DMS114 treated with DMSO at 0.1 percent for 48 hours (cell line): Measurements from ENCODE around the gene MYO1E.

Experiments used
- DNase-seq: peaks from one replicate; lab custom pipeline; 2025; ENCODE audit not compliant: unreplicated experiment; lab: John Stamatoyannopoulos, UW

Gene MYO1E

DNA sequence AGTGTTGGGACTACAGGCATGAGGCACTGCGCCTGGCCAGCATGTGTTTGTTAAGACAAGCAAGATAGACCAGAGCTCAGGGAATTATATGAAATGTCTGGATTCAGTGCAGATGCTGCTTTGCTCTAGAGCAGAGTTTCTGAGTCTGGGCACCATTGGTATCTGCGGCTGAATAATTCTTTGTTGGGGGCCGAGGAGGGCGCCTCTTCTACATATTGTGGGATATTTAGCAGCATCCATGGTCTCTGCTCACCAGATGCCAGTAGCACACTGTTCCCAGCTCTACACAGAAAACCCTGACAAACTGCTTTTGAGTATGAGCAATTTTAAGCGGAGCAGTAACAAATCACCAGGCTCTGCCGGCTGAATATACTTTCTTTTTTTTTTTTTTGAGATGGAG lies 169.7 kb downstream of the MYO1E start:
- DNase-seq = no peak

DNA sequence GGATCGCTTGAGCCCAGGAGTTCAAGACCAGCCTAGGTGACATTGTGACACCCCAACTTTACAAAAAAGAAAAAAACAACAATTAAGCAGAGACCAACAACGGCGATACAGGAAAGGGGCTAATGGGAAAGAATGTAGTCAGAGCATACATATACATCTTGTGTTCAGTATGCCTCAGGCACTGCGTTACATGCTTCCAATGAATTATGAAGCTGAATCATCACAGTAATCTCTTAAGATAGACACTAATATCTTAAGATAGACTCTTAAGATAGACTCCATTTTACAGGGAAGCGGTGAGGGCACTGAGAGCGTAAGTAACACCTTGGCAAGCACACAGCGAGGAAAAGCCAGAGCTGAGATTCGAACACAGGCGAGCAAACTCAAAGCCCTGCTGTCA lies 172.1 kb downstream of the MYO1E start:
- no peak for DNase-seq

DNA sequence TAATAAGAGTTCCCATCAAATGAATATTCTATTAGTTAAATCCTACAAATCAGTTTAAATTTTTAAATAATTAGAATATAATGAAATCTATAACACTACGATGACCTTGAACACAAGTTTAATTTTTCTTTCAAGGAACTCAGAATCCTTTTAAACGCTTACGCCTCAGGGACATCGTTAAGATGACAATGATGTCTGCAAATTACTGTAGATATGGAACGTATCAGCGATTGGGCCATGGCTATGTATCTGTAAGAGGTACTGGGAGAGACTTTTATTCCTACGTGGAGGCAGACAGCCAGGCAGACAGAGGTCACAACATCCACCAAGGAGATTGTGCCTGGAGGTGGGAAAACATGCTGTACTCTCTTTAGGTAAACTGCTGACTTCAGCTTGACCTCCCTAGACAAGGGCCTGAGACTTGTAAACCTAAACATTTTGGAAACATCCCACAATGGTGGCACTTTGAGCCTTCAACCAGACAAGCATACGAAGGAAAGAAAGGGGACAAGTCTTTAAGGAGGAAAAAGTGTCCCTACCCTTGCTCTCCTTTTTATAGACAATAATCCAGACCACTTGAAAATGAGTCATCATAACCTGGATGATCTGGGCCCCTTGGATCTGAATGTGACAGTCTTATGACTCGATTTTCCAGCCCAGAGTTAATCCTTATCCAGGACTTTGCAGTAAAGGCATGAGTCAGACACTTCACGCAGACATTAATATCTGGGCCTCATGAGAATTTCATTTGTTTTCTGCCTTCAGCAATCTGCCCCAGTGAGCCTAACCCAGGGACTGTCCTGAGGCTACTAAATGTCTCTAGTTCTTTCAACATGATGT lies 172.8 kb downstream of the MYO1E start:
- no peak for DNase-seq

DNA sequence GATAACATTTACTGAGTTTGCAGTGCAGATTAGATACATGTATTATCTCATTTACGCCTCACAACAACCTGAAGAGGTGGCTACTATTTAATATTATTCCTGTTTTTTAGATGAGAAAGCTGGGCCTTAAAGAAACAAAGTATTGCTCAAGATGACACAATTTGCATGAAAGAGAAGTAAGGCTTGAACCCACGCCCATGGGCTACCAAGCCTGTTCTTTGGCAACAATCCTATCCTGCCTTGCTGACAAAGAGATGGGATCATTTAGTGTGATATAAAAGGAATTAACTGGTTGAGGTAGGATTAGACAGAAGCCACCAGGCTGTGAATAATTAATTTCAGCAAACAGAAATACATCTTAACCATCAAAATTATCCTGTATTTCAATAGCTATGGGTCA lies 175.2 kb downstream of the MYO1E start:
- no peak for DNase-seq

GRCh38 chr15:59196416-59196815 lies 176.3 kb downstream of the MYO1E start:
- DNase-seq = no peak

DNA sequence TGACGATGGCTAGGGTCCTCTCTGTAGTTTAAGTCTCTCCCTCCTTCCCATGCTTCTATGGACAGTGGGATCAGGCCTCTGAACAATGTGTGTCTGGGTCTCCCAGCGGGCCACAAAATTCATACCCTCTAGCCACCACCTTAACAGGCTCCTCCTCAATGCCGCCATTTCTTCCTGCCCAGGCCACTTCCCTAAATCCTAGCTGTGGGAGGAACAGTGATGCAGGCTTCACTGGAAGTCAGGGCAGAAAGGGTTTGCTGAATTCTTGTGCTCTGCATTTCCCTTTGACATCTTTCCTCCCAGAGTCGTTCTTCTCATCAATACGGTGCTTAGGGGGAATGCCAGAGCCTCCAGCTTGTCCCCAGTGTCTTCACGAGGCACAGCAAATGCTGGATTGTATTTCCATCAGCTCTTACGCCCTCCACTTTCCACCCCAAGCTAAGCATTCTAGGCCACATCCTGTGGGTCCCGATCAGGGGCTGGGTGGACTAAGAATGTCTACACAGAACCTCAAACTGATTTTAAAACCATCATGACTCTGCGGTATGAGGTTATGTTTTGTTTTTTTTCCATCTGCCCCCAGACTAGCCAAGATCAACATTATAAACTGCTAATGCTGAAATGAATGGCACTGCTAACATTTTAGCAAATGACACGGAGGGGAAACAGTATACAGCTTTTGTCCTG lies 177.9 kb downstream of the MYO1E start:
- no peak for DNase-seq

- no peak for DNase-seq
These were observed 180.8 kb downstream of the MYO1E start for GRCh38 chr15:59191855-59192237.

- DNase-seq = no peak
These were observed 182.4 kb downstream of the MYO1E start for GRCh38 chr15:59190291-59190690.

DNA sequence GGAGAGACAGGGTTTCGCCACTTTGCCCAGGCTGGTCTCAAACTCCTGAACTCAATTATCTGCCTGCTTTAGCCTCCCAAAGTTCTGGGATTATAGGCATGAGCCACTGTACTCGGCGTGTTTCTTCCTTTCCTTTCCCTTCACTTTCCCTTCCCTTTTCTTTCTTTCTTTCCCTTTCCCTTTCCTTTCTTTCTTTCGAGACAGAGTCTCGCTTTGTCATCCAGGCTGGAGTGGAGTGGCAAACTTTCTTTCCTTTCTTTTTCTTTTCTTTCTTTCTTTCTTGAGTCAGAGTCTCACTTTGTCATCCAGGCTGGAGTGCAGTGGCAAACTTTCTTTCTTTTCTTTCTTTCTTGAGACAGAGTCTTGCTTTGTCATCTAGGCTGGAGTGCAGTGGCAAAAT lies 183.4 kb downstream of the MYO1E start:
- no peak for DNase-seq

DNA sequence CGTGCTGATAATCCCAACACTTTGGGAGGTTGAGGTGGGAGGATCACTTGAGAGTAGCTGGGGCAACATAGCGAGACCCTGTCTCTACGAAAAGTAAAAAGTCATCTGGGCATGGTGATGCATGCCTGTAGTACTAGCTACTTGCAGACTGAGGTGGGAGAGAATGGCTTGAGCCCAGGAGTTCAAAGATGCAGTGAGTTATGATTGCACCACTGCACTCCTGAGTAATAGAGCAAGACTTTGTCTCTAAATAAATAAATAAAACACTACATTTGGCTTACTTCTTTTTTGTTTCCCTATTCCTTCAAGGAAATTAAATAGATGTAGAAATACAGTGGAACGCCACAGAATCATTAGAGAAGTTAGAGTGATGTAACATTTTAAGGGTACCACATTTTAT lies 186.2 kb downstream of the MYO1E start:
- no peak for DNase-seq

DNA sequence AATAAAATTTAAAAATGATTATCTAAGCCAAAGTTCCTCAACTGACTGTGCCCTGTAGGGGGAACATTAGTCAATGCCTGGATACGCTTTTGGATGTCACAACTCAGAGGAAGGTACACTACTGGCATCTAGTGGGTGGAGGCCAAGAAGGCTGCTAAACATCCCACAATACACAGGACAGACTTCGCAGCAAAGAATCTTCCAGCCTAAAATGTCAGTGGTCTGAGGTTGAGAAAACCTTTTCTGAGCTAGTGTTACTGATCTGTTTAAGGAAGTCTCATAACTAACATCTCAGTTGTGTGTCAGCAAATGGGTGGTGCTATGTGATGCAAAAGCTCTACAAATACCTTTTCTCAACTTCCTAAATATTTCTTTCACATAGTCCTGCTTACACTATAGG lies 186.9 kb downstream of the MYO1E start:
- DNase-seq = no peak

DNA sequence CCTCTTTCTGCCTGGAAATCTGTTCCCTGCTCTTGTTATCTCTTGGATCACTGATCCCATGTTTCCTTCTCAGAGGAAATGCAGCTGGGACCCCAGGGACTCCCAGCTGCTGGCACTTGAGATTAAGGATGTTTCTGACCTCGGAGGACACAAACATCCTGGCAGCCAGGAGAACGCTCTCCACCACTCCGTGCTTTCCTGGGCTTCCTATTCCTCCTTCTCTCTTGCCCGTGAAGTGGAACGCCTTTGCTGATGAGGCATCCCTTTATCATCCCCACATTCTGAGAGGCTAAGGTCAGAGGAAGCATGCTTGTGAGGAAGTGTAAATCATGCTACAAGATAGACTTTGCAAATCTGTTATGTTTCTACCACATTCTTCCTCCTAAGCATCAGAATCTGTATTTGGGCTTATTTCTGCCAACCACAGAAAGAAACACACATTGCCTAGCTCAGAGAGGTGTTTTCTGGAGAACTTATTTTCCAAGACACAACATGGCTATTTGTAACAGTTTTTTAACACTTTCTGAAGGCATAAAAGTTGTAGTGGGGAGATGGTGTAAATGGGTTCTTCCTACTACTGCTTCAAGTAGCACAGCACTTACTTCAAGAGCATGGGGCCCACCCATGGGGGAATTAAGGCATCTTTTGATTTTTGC lies 191.6 kb downstream of the MYO1E start:
- DNase-seq = no peak

GRCh38 chr15:59179717-59180116 lies 193.0 kb downstream of the MYO1E start:
- DNase-seq = no peak

GRCh38 chr15:59178151-59178695 lies 194.4 kb downstream of the MYO1E start:
- DNase-seq = no peak

GRCh38 chr15:59177317-59177660 lies 195.4 kb downstream of the MYO1E start:
- DNase-seq = no peak

DNA sequence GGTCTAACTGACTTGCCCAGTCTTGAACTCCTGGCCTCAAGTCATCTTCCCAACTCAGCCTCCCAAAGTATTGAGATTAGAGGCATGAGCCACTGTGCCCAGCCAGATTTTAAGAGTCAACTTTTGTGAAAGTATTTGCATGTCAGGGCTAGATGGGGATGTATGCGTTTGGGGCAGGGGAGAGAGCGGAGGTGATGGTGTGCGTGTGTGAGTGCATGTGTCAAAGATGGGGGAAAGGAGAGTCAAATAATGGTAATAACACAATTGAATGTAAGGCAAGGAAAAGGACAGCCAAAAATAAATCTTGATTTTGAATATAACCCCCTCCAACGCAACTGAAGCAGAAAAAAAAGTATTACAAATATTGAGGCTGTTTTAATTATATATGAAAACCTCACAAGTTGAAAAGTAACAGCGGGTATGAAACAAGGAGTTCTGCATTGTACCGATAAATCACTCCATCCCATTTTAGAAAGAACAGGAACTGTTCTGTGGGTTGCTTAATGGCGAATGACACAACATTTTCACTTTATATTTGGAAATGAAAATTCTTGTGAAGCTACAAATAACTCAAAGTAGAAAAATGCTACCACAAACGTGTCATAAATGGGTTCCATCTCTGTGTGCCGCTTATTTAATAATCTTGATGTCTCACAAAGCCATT lies 195.9 kb downstream of the MYO1E start:
- DNase-seq = no peak

DNA sequence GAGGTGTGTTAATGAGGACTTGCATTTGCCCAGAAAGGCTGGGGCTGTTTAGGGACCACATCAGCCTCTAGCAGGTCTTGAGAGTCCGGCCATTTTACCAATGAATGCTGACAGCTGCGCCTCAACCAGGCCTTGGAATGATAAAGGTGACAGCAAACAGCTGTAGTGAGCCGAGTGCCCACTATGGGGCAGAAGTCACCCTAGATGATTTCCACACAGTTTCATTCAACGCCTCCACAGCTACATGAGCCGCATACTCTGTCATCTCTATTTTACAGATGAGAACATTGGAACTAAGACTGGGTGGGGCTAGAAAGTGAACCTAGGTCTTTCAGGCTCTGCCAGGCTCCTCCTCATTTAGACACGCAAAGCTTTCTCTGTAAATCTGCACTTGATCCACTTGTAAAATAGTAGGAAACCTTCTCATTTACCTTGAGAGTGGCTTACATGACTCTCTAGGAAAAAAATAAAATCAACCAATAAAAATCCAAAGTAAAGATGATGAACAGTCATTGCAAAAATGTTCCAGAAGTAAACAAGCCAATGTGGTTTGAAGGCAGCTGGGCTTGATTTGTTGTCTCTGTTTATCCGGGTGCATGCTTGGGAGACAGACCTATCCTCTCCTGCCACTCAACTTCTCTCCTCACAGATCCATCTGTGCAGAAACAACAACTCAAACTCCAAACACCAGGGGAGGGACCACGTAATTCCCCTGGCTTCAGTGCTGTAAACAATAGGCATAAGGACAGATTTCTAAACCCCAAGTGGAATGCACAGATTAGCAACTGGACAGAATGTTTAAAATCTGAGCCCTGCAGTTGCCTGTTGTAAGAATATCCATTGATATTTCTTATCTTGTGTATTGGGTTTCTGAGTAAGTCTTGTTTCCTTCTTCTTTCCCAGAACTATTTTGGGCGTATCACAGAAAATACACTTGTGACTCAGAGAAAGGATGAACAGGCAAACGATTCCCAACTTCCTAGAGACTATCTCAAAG lies 197.5 kb downstream of the MYO1E start:
- DNase-seq = no peak

DNA sequence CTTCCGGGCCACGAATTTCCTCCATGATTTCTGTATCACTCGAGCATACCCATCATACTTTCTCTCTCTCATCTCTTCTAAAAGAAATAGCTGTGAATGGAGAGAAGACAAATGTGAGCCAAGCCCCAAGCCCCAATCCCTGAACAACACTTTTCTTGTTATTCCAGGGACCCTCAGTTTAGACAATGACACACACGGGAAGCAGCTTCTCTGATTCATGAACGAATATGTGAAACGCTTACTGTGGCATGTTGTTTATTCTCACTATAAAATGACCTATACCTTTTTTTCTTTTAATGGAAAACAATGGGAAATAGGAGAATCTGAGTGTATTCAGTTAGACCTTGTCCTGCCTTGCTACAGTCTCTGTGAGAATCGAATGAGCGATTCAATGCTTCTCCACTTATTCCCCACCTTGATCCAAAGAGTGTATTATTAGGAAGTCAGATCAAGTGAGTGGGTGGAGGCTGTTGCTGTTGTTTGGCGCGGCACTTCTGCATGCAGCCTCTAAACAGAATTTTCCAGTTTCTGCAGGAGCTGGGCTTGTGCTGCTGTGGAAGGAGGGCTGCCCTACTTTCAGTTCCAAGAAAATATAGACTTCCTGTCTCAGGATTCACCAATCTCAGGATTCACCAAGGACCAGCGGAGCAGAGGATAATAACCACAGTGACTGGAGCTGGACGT lies 198.4 kb downstream of the MYO1E start:
- DNase-seq = no peak

DNA sequence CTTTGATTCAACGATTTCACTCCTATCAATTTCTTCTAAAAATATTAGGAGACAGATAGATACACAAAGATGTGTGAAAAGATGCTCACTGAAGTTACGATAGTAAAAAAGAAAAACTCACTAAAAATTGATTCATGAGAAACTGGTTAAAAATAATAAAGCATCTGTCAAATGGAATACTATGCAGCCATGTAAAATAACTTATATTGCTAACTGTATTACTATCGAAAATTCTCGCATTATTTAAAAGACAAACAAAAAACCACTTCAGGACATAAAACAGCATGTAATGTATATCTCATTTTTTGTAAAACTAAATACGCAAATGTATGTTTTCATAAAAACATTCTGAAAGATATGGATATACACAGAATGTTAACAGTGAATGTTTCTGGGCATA lies 199.5 kb downstream of the MYO1E start:
- no peak for DNase-seq
